ENCODE measurements around the gene RPL6.
"Not testable (repeated sequence)": the region's sequence is repeated elsewhere in the genome, so short reads cannot be mapped to it uniquely, and the experiment has no call there.

The RPL6 gene

DNA sequence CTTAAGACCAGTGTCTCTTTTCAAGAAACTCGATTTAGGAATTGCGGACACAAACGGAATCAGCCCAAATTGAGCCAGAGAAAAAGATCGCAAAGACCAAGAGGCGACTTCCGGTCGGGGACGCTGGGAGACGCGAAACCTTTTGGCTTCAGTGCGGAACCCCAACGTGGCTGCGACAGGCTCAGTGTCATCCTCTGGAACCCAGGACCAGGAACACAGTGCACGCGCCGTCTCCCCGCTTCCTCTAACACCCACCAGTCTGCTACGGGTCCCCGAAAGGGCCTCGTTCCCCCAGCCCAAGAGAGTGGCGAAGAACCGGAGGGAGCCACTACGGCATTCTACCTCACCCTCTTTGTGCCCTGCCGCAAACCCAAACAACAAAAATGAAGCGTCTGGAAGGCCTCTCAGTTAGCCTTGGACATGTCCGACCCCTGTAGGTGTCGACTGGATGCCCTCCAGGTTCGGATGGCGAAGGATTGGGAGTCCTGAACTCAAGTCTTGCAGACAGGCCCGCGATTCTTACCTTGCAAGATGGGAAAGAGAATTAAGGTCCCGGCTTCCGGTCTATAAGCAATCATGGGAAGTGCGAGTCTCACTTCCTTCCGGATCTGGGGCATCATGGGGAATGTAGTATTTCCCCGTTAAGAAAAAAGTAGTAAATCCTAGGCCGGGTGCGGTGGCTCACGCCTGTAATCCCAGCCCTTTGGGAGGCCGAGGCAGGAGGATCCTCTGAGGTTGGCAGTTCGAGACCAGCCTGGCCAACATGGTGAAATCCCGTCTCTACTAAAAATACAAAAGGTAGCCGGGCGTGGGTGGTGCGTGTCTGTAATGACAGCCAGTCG, at the start of gene RPL6:
RPL6 (minus strand) TSS at position 542 of the 842 bp plus-strand sequence. CDS start 949 bp downstream, outside the sequence.
- peak; percentile 88 for DNase-seq

GRCh38 chr12:112458751-112459150, 49.3 kb upstream of the RPL6 start:
- DNase-seq = no peak

- DNase-seq = no peak
Observed at GRCh38 chr12:112458330-112458729, 48.9 kb upstream of the RPL6 start.

DNA sequence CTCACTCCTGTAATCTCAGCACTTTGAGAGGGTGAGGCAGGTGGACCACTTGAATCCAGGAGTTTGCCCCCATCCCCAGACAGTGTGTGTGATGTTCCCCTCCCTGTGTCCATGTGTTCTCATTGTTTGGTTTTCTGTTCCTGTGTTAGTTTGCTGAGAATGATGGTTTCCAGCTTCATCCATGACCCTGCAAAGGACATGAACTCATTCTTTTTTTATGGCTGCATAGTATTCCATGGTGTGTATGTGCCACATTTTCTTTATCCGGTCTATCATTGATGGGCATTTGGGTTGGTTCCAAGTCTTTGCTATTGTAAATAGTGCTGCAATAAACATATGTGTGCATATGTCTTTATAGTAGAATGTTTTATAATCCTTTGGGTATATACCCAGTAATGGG, 47.7 kb upstream of the RPL6 start:
- not testable (repeated sequence) for DNase-seq

DNA sequence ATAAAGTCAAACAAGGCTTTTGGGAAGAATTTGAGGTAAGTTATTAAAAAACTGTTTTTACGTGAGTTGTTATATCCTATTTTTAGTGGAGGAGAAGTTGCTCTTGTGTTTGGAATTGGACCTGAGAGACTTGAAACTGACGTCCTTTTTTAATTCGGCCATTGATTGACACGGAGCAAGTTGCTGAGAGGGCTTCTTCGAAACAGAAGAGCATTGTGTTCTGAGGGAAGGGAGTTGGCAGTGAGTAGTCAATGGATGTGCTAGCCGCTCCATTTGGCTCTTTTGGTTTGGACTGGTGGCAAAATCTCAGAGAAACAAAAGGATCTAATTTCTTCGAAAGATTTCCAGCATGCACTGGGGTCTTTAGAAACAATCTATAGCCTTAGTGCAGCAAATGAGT, 46.6 kb upstream of the RPL6 start:
- DNase-seq = peak; percentile 61

- DNase-seq = peak; percentile 39
Observed at GRCh38 chr12:112450725-112451124, 41.3 kb upstream of the RPL6 start.

GRCh38 chr12:112448165-112448564, 38.8 kb upstream of the RPL6 start:
- DNase-seq = not testable (repeated sequence)

DNA sequence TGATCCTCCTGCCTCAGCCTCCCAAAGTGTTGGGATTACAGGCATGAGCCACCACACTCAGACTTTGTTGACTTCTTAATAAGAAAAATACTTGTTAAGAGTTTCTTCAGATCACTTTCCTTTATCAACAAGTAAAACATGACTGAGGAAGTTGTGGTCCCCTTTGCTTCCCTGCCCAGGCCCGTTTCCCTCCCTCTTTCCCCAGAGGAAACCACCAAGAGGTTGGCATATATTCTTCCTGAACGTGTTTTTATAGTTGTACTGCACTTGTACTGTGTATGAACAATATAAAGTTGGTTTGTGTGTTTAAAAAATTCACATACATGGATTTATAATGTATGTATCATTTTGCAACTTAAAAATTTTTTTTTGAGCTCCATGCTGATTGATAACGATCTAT, 37.7 kb upstream of the RPL6 start:
- no peak for DNase-seq

DNA sequence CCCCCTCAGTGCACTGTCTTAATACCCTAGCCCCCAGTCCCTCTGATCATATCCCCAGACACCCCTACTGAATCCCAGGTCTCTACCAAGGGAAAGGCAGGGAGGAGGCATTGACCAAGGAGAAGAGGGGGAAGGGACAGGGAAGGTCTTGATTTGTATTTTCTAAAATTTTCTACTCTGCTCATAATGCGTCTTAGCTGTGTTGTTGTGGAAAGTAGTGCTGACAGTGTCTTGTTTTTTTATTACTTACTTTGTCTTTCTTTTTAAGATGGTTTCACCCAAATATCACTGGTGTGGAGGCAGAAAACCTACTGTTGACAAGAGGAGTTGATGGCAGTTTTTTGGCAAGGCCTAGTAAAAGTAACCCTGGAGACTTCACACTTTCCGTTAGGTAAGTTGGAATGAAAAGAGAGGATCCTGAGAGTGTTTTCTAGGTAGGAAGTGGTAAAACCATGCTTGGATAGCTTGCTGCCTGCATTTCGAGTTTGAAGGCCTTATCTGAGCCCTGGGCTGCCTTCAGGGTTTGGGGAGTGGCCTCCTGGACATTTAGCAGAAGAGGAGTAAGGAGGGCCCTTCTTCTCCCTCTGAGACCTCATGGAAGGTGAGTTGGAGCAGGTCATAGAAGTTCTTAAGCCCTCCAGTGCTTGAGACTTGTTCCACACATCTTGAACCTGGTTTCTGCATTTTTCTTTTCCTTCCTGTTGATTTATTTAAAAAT, 36.8 kb upstream of the RPL6 start:
- no peak for DNase-seq

DNA sequence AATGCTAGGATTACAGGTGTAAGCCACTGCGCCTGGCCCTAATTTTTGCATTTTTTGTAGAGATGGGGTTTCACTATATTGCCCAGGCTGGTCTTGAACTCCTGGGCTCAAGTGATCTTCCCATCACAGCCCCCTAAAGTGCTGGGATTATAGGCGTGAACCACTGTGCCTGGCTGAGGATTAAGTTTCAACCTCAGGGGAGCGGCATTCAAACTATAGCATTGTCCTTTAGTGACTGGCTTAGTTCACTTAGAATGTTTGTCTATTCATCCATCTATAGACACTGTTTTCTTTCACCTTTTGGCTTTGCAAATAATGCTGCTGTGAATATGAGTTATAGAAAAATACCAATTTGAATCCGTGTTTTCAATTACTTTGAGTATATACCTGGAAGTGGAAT, 34.5 kb upstream of the RPL6 start:
- no peak for DNase-seq

DNA sequence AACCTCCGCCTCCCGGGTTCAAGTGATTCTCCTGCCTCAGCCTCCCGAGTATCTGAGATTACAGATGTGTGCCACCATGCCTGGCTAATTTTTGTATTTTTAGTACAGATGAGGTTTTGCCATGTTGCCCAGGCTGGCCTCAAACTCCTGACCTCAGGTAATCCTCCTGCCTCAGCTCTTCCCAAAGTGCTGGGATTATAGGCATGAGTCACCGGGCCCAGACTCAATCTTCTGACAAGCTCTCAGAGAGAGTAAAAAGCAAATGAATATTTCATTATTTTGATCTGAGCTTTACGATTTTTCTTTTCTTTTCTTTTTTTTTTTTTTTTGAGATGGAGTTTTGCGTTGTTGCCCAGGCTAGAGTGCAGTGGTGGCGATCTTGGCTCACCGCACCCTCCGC, 31.2 kb upstream of the RPL6 start:
- not testable (repeated sequence) for DNase-seq

- no peak for DNase-seq
Observed at GRCh38 chr12:112439769-112440168, 30.4 kb upstream of the RPL6 start.

DNA sequence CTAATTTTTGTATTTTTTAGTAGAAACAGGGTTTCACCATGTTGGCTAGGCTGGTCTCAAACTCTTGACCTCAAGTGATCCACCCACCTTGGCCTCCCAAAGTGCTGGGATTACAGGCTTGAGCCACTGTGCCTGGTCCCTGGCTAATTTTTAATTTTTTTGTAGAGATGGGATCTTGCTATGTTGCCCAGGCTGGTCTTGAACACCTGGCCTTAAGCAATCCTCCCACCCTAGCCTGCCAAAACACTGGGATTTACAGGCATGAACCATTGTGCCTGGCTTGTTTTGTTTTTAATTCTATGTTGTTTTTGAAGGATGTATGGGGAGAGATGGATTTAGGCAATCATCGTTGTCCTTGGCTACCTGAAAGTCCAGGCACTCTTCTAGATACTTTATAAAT, 29.2 kb upstream of the RPL6 start:
- DNase-seq = not testable (repeated sequence)

GRCh38 chr12:112433551-112433950, 24.1 kb upstream of the RPL6 start:
- DNase-seq = no peak

GRCh38 chr12:112431965-112432364, 22.6 kb upstream of the RPL6 start:
- no peak for DNase-seq

DNA sequence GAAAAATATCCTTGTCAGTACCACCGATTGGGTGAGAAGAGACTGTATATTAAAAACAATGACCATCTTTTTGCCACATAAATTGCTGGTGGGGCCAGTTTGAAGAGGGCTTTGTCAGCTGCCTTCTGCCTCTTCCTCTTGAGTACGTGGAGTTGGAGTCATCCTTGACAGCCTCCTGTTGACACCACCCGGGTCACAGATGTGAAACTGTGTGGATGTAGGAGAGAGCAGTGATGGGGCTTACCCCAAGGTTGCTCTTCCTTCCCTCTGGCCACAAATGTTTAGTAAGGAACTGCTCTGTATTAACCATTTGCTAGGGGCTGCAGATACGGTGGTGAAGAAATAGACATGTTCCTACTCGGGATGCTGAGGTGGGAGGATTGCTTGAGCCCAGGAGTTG, 21.5 kb upstream of the RPL6 start:
- no peak for DNase-seq

DNA sequence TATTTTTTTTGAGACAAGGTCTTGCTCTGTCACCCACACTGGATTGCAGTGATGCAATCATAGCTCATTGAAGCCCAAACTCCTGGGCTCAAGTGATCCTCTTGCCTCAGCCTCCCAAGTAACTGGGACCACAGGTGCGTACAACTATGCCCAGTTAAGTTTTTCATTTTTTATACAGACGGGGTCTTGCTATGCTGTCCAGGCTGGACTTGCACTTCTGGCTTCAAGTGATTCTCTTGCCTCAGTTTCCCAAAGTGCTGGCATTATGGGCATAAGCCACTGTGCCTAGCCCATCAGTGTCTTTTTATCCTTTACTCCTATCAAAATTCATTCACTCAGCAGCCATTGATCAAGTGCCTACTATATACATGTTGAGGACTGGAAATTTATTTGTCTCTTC, 18.4 kb upstream of the RPL6 start:
- DNase-seq = no peak

DNA sequence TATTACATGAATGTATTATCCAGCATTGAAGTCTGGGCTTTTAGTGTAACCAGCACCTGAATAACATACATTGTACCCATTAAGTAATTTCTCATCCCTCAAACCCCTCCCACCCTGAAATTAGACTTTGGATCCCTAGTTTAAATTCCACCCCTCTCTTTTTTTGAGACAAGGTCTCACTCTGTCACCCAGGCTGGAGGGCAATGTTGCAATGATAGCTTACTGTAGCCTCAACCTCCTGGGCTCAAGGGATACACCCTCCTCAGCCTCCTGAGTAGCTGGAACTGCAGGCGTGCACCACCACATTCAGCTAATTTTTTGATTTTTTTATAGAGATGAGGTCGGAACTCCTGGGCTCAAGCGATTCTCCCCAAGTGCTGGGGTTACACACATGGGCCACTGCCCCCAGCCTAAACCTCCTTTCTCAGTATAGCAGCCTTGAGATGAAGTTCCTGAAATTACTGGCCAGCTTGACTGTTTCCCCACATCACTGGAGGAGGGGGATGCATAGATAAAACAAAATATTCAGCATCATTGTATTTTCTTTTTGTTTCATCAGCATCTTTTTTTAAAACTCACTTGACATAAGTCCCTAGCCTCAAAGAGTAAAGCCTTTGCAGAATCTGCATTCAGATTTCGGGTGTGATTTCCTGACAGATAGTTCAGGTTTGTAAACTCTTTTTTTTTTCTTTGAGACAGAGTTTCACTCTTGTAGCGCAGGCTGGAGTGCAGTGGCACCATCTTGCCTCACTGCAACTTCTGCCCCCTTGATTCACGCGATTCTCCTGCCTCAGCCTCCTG, 16.4 kb upstream of the RPL6 start:
- no peak for DNase-seq

DNA sequence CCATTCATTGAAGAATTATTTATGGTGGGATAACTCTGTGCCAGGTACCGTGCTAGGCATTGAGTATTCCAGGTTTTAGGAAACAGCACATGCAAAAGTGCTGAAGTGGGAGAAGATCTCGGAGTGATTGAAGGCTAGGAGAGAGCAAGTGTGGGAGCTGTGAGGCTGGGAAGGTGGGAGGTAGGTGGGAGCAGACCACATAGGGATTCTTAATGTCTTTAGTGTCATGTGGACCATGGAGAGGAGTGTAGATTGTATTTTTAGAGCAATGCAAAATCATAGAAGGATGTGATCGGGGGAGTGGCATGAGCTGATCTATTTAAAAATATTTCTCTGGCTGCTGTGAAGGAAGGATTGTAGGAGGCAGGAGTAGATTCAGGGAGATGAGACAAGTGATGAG, 14.7 kb upstream of the RPL6 start:
- DNase-seq = no peak

- peak; percentile 77 for DNase-seq
Observed at GRCh38 chr12:112422531-112422930, 13.1 kb upstream of the RPL6 start.

GRCh38 chr12:112421363-112421762, 12.0 kb upstream of the RPL6 start:
- no peak for DNase-seq

GRCh38 chr12:112420740-112421139, 11.3 kb upstream of the RPL6 start:
- DNase-seq = no peak

Data from midbrain (tissue), 1 donor.